Adrenal gland (tissue), 5 donors: ENCODE data around the gene NBPF12.
"Not testable (repeated sequence)": the region's sequence is repeated elsewhere in the genome, so short reads cannot be mapped to it uniquely, and the experiment has no call there.

Experiments
- CTCF ChIP-seq, 6 experiments: fragments of 450-650 bp in 4 of 6; fragments of 200-600 bp in 2 of 6; sonication (generic) in 1 of 6; IDR thresholded peaks; 1 replicate in 5 of 6; 2 replicates in 1 of 6; pipeline versions ENCODE4 v1.5.1 to v1.8.0; 2016 to 2021; ENCODE audit warnings: antibody characterized with exemption in 6 of 6, mild to moderate bottlenecking in 2 of 6, moderate library complexity in 1 of 6
- POLR2A ChIP-seq, 2 donors: fragments of 450-650 bp; IDR thresholded peaks; one replicate each; pipeline ENCODE4 v1.6.1; 2017; ENCODE audit warnings: antibody characterized with exemption in 2 of 2, mild to moderate bottlenecking in 2 of 2, moderate library complexity in 1 of 2
- donor health status: DM: no; HTN: no; CAD: no.

- not testable (repeated sequence) for TF ChIP-seq CTCF, POLR2A (IDR thresholded peaks at IDR 0.05)
These were observed 92.0 kb downstream of the NBPF12 start for GRCh38 chr1:147030066-147030653.
